ENCODE results near the gene SCGB1A1. TPM values are rescaled to one million over a fixed set of nuclear protein-coding genes. Genes with fewer than 3 reads are reported as not detected.
A peak's percentile ranks its signal among the peaks of the same experiment; 100 is the strongest.

The SCGB1A1 gene
- total and polyA plus RNA-seq, 4 donors, result not detected

DNA sequence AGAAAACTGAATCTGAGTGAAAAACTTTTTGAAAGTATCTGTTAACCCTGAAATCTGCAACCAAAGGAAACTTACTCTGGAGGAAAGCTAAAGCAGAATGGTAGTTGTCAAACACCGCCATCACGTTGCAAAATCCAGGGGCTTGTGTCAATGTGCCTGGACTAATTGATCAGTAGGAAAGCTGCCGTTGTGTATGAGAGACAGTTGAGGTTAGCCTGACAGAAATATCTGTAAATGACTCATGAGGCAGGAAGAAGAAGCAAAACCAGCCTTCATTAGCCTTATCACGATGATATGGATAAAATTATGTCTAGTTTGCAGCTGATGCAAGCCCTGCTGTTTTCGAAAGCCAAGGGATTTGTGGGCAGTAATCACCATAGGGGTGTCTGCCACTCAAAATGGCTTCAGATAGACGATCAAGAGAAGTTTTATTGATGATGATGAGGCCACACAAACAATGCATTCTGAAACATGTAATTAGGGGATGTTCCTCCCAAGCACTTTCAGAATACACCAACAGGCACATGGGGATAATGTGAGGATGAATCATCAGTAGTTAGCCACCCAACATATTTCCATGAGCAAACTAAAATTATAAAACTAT is 8.9 kb downstream of the SCGB1A1 start:
- Histone ChIP-seq H3K27ac (ENCODE audit: low read depth in 1 of 2, low read length in 2 of 2) (peak overlapping the region; percentile 61 to 66), H3K27me3 (ENCODE audit: control insufficient read depth in 4 of 4, insufficient read depth in 4 of 4, low read length in 3 of 4) (no peaks in the 10 kb centered on the region), H3K9me3 (ENCODE audit: control insufficient read depth in 4 of 4, low read length in 3 of 4) (no peaks in the 10 kb centered on the region), H3K4me1 (ENCODE audit: control insufficient read depth in 4 of 4, insufficient read depth in 4 of 4, low read length in 3 of 4) (peaks cover 9 to 33% (median 29%) of the 10 kb centered on the region in 4 donors), H3K36me3 (ENCODE audit: control insufficient read depth in 4 of 4, insufficient read depth in 3 of 4, low read depth in 1 of 4, low read length in 3 of 4) (no peaks in the 10 kb centered on the region), H3K9ac (ENCODE audit: low read depth in 1 of 2, low read length in 2 of 2) (no peak overlapping the region), H3K4me3 (ENCODE audit: low read depth in 1 of 3, low read length in 3 of 3) (no peak overlapping the region)
- DNase-seq (ENCODE audit: low spot score), result no peak
- TF ChIP-seq FOXA1 (IDR thresholded peaks at IDR 0.05) (no peak), YY1 (IDR thresholded peaks at IDR 0.05) (peak; percentile 81)
- WGBS, result 42% methylated on average over 6 of the region's 6 CpGs

GRCh38 chr11:62428871-62429560 is 10.2 kb downstream of the SCGB1A1 start:
- no peaks in the 10 kb centered on the region for H3K36me3 ChIP-seq (ENCODE audit: control insufficient read depth in 4 of 4, insufficient read depth in 3 of 4, low read depth in 1 of 4, low read length in 3 of 4)
- no peaks in the 10 kb centered on the region for H3K9me3 ChIP-seq (ENCODE audit: control insufficient read depth in 4 of 4, low read length in 3 of 4)
- H3K27me3 ChIP-seq (ENCODE audit: control insufficient read depth in 4 of 4, insufficient read depth in 4 of 4, low read length in 3 of 4), result no peaks in the 10 kb centered on the region
- H3K4me3 ChIP-seq (ENCODE audit: low read depth in 1 of 3, low read length in 3 of 3), result no peak overlapping the region
- DNase-seq (ENCODE audit: low spot score), result no peak
- 91% methylated on average over 8 of the region's 8 CpGs for WGBS
- TF ChIP-seq, protein P1, sequence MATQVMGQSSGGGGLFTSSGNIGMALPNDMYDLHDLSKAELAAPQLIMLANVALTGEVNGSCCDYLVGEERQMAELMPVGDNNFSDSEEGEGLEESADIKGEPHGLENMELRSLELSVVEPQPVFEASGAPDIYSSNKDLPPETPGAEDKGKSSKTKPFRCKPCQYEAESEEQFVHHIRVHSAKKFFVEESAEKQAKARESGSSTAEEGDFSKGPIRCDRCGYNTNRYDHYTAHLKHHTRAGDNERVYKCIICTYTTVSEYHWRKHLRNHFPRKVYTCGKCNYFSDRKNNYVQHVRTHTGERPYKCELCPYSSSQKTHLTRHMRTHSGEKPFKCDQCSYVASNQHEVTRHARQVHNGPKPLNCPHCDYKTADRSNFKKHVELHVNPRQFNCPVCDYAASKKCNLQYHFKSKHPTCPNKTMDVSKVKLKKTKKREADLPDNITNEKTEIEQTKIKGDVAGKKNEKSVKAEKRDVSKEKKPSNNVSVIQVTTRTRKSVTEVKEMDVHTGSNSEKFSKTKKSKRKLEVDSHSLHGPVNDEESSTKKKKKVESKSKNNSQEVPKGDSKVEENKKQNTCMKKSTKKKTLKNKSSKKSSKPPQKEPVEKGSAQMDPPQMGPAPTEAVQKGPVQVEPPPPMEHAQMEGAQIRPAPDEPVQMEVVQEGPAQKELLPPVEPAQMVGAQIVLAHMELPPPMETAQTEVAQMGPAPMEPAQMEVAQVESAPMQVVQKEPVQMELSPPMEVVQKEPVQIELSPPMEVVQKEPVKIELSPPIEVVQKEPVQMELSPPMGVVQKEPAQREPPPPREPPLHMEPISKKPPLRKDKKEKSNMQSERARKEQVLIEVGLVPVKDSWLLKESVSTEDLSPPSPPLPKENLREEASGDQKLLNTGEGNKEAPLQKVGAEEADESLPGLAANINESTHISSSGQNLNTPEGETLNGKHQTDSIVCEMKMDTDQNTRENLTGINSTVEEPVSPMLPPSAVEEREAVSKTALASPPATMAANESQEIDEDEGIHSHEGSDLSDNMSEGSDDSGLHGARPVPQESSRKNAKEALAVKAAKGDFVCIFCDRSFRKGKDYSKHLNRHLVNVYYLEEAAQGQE (IDR thresholded peaks at IDR 0.05), result no peak
- TF ChIP-seq JUND (IDR thresholded peaks at IDR 0.05) (no peak), ZBTB33 (IDR thresholded peaks at IDR 0.05) (no peak), HNF4G (IDR thresholded peaks at IDR 0.05) (no peak)
- no peak overlapping the region for H3K9ac ChIP-seq (ENCODE audit: low read depth in 1 of 2, low read length in 2 of 2)
- H3K27ac ChIP-seq (ENCODE audit: low read depth in 1 of 2, low read length in 2 of 2), result no peak overlapping the region
- peaks cover 9 to 40% (median 37%) of the 10 kb centered on the region in 4 donors for H3K4me1 ChIP-seq (ENCODE audit: control insufficient read depth in 4 of 4, insufficient read depth in 4 of 4, low read length in 3 of 4)

- no peak overlapping the region for H3K27ac ChIP-seq (ENCODE audit: low read depth in 1 of 2, low read length in 2 of 2)
- TF ChIP-seq HNF4A (conservative IDR thresholded peaks at IDR 0.05) (no peak), ZBTB33 (IDR thresholded peaks at IDR 0.05) (no peak), RAD21 (IDR thresholded peaks at IDR 0.05) (no peak), FOXA1 (IDR thresholded peaks at IDR 0.05) (no peak), SP1 (IDR thresholded peaks at IDR 0.05) (no peak), JUND (IDR thresholded peaks at IDR 0.05) (no peak)
- TF ChIP-seq, protein P2, sequence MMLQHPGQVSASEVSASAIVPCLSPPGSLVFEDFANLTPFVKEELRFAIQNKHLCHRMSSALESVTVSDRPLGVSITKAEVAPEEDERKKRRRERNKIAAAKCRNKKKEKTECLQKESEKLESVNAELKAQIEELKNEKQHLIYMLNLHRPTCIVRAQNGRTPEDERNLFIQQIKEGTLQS (IDR thresholded peaks at IDR 0.05), result no peak
- DNase-seq (ENCODE audit: low spot score), result no peak
- H3K36me3 ChIP-seq (ENCODE audit: control insufficient read depth in 4 of 4, insufficient read depth in 3 of 4, low read depth in 1 of 4, low read length in 3 of 4), result no peaks in the 10 kb centered on the region
- H3K4me1 ChIP-seq (ENCODE audit: control insufficient read depth in 4 of 4, insufficient read depth in 4 of 4, low read length in 3 of 4), result peaks cover 9 to 38% (median 34%) of the 10 kb centered on the region in 4 donors
- H3K9me3 ChIP-seq (ENCODE audit: control insufficient read depth in 4 of 4, low read length in 3 of 4), result no peaks in the 10 kb centered on the region
- H3K4me3 ChIP-seq (ENCODE audit: low read depth in 1 of 3, low read length in 3 of 3), result no peak overlapping the region
- H3K9ac ChIP-seq (ENCODE audit: low read depth in 1 of 2, low read length in 2 of 2), result no peak overlapping the region
- whole genome bisulfite sequencing, result 86% methylated on average over 3 of the region's 3 CpGs
- no peaks in the 10 kb centered on the region for H3K27me3 ChIP-seq (ENCODE audit: control insufficient read depth in 4 of 4, insufficient read depth in 4 of 4, low read length in 3 of 4)
Measured at GRCh38 chr11:62430425-62430824, 11.6 kb downstream of the SCGB1A1 start.

All from liver (tissue), 9 donors.